Left ventricle myocardium inferior (tissue), 1 donor: ENCODE measurements around the gene NLRP7. TPM values are rescaled to one million over a fixed set of nuclear protein-coding genes. Genes with fewer than 3 reads are reported as not detected.
"Not testable (repeated sequence)": the region's sequence is repeated elsewhere in the genome, so short reads cannot be mapped to it uniquely, and the experiment has no call there.

ENCODE experiments used
- DNase-seq: peaks from one replicate; pipeline ENCODE4 v3.0.0-alpha.2; 2020
- H3K27ac ChIP-seq: fragments of 200-600 bp; replicated peaks from 2 replicates; pipeline ENCODE4 v1.8.0; 2021
- H3K27me3 ChIP-seq: fragments of 200-600 bp; 2 replicates; pipeline ENCODE4 v1.8.0; 2021; ENCODE audit warnings: low read depth
- H3K36me3 ChIP-seq: fragments of 200-600 bp; 2 replicates; pipeline ENCODE4 v1.8.0; 2021
- H3K4me1 ChIP-seq: fragments of 200-600 bp; 2 replicates; pipeline ENCODE4 v1.8.0; 2021
- H3K4me3 ChIP-seq: fragments of 200-600 bp; 2 replicates; pipeline ENCODE4 v1.8.0; 2021; ENCODE audit warnings: mild to moderate bottlenecking, moderate library complexity
- H3K9me3 ChIP-seq: fragments of 200-600 bp; replicated peaks from 2 replicates; pipeline ENCODE4 v1.8.0; 2021
- intact Hi-C: fragments of 100-400 bp; cut with micrococcal nuclease; formaldehyde crosslinking; loops from one replicate; pipeline ENCODE4 v1.11.0; 2022
- total RNA-seq: library from RNA; stranded (reverse); fragmentation: NEBNext Ultra II Directional; extraction: Animal tissue kit (Norgen Biotek cat#: 25700); gene quantifications from one replicate; pipeline ENCODE4 v1.2.1, GENCODE V29; 2021
- TF ChIP-seq, protein P1 (sequence below): fragments of 200-600 bp; IDR thresholded peaks from 2 replicates; pipeline ENCODE4 v1.8.0; 2021; ENCODE audit warnings: antibody characterized with exemption, mild to moderate bottlenecking, borderline replicate concordance
- donor health status: DM: no; HTN: yes; CAD: no; lungs with severe emphysema.

NLRP7 gene
- total RNA-seq, 1 donor from 2014 or later, result not detected

DNA sequence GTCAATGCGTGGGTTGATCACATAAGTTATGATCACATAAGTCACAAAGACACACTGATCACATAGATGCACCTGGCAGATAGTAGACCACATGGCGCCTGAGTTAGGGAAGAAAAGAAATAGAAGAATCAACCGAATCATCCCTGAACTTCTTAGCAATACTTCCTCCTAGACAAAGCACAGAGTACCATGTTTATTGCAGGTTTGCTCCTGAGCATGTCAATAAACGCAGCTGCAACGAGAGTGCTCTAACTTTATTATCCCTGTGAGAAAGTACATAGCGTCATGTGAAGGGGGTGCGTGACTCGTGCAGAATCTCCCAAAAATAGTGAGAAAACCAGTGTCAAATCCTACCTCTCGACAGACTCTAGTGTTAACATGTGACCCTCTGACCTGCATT lies 24.1 kb downstream of the NLRP7 start:
- TF ChIP-seq, protein P1, sequence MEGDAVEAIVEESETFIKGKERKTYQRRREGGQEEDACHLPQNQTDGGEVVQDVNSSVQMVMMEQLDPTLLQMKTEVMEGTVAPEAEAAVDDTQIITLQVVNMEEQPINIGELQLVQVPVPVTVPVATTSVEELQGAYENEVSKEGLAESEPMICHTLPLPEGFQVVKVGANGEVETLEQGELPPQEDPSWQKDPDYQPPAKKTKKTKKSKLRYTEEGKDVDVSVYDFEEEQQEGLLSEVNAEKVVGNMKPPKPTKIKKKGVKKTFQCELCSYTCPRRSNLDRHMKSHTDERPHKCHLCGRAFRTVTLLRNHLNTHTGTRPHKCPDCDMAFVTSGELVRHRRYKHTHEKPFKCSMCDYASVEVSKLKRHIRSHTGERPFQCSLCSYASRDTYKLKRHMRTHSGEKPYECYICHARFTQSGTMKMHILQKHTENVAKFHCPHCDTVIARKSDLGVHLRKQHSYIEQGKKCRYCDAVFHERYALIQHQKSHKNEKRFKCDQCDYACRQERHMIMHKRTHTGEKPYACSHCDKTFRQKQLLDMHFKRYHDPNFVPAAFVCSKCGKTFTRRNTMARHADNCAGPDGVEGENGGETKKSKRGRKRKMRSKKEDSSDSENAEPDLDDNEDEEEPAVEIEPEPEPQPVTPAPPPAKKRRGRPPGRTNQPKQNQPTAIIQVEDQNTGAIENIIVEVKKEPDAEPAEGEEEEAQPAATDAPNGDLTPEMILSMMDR, result no peak
- Histone ChIP-seq H3K9me3 (peaks cover 16% of the 10 kb centered on the region), H3K27ac (no peak overlapping the region), H3K4me3 (no peak overlapping the region), H3K36me3 (no peaks in the 10 kb centered on the region), H3K4me1 (no peaks in the 10 kb centered on the region), H3K27me3 (peaks cover 33% of the 10 kb centered on the region)
- no peak for DNase-seq
- intact Hi-C loops, result no loop called here

DNA sequence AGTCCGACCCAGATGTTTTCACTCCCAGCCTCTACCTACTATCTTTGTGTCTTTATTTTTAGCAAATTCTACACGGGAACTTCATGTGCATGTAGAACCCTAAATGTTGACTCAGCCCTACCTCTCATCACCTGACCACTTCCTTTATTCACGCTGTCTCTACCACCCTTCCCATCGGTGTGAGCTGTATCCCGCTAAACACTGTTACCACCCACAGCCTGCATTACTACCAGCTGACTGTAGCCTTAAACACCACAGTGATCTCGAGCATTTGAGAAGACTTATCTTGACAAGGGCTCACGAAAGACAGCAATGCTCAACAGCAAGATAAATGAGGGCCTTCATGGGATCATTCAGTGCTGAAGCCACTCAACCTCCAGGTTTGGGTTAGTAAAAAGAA lies 26.2 kb downstream of the NLRP7 start:
- Histone ChIP-seq H3K9me3 (no peaks in the 10 kb centered on the region), H3K4me3 (no peak overlapping the region), H3K4me1 (no peaks in the 10 kb centered on the region), H3K36me3 (no peaks in the 10 kb centered on the region), H3K27me3 (peaks cover 45% of the 10 kb centered on the region), H3K27ac (no peak overlapping the region)
- intact Hi-C loops, result no loop called here
- TF ChIP-seq, protein P1, result no peak
- DNase-seq, result no peak

DNA sequence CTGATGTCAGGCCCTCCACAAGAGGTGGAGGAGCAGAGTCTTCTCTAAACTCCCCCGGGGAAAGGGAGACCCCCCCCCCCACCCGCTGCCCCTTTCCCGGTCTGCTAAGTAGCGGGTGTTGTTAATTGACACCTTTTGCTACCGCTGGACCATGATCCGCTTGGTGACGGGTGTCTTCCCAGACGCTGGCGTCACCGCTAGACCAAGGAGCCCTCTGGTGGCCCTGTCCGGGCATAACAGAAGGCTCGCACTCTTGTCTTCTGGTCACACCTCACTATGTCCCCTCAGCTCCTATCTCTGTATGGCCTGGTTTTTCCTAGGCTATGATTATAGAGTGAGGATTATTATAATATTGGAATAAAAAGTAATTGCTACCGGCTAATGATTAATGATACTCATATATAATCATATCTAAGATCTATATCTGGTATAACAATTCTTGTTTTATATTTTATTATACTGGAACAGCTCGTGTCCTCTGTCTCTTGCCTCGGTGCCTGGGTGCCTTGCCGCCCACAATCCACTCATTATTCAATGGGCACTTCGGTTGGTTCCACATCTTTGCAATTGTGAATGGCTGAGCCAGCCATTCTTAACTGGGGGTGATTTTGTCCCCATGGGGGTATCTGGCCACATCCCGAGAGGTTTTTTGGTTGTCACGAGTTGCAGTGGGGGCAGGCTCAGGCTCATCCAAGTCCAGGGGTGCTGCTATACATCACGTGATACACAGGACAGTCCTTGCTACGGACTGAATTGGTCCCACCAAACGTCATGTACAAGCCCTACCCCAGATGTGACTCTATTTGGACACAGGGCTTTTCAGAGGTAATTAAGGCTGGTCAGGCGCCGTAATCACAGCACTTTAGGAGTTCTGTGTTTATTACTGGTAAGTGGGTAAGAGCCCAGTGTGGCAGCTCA lies 27.4 kb downstream of the NLRP7 start:
- H3K4me3 ChIP-seq, H3K9me3 ChIP-seq, DNase-seq, H3K27ac ChIP-seq, H3K36me3 ChIP-seq, intact Hi-C loops, H3K4me1 ChIP-seq: not testable (repeated sequence)
- TF ChIP-seq, protein P1, result peak; percentile 51
- H3K27me3 ChIP-seq, result peaks cover 53% of the 10 kb centered on the region

DNA sequence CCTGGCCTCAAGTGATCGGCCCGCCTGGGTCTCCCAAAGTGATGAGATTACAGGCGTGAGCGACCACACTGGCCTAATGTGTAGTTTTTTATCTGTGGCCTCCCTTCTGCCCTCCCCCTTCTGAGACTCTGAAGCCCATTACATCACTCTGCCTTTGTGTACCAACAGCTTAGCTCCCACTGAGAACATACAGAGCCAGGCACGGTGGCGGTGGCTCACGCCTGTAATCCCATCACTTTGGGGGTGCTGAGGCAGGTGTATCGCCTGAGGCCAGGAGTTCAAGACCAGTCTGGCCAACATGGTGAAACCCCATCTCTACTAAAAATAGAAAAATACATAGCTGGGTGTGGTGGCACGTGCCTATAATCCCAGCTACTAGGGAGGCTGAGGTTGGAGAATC lies 28.8 kb downstream of the NLRP7 start:
- TF ChIP-seq, protein P1, result no peak
- intact Hi-C loops, result no loop called here
- no peaks in the 10 kb centered on the region for H3K36me3 ChIP-seq
- peaks cover 67% of the 10 kb centered on the region for H3K27me3 ChIP-seq
- no peaks in the 10 kb centered on the region for H3K4me1 ChIP-seq
- H3K27ac ChIP-seq, result no peak overlapping the region
- no peak overlapping the region for H3K4me3 ChIP-seq
- no peaks in the 10 kb centered on the region for H3K9me3 ChIP-seq
- DNase-seq, result no peak

DNA sequence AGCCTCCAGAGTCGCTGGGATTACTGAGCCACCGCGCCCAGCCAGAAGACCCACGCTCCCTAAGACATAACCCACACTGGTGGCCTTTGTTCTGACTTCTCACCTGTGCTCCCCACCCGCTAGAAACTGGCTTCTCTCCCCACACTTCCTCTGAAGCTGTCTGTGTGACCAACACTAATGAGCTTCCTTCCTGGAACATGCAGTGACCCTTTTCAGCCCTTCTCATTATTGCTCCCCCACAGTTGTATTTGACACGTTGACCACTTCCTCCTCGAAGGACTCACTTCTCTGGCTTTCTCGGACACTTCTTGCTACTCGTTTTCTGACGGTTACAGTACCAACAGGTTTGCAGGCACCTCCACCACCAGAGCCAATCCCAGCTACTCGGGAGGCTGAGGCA lies 30.5 kb downstream of the NLRP7 start:
- no peaks in the 10 kb centered on the region for H3K36me3 ChIP-seq
- TF ChIP-seq, protein P1, result no peak
- H3K4me1 ChIP-seq, result no peaks in the 10 kb centered on the region
- no peak overlapping the region for H3K4me3 ChIP-seq
- no peak overlapping the region for H3K27ac ChIP-seq
- peaks cover 70% of the 10 kb centered on the region for H3K27me3 ChIP-seq
- H3K9me3 ChIP-seq, result no peaks in the 10 kb centered on the region
- intact Hi-C loops, result no loop called here
- DNase-seq, result no peak

DNA sequence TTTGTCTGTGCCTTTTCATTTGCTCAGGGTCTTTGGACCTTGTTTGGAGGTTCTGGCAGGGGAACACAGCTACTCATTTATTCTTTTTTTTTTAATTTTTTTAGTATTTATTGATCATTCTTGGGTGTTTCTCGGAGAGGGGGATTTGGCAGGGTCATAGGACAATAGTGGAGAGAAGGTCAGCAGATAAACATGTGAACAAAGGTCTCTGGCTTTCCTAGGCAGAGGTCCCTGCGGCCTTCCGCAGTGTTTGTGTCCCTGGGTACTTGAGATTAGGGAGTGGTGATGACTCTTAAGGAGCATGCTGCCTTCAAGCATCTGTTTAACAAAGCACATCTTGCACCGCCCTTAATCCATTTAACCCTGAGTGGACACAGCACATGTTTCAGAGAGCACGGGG lies 39.4 kb downstream of the NLRP7 start:
- H3K9me3 ChIP-seq, intact Hi-C loops, H3K27ac ChIP-seq, DNase-seq, H3K36me3 ChIP-seq, H3K4me3 ChIP-seq, H3K4me1 ChIP-seq: not testable (repeated sequence)
- peaks cover 39% of the 10 kb centered on the region for H3K27me3 ChIP-seq
